ENCODE results near the gene TLN1.

The TLN1 gene

DNA sequence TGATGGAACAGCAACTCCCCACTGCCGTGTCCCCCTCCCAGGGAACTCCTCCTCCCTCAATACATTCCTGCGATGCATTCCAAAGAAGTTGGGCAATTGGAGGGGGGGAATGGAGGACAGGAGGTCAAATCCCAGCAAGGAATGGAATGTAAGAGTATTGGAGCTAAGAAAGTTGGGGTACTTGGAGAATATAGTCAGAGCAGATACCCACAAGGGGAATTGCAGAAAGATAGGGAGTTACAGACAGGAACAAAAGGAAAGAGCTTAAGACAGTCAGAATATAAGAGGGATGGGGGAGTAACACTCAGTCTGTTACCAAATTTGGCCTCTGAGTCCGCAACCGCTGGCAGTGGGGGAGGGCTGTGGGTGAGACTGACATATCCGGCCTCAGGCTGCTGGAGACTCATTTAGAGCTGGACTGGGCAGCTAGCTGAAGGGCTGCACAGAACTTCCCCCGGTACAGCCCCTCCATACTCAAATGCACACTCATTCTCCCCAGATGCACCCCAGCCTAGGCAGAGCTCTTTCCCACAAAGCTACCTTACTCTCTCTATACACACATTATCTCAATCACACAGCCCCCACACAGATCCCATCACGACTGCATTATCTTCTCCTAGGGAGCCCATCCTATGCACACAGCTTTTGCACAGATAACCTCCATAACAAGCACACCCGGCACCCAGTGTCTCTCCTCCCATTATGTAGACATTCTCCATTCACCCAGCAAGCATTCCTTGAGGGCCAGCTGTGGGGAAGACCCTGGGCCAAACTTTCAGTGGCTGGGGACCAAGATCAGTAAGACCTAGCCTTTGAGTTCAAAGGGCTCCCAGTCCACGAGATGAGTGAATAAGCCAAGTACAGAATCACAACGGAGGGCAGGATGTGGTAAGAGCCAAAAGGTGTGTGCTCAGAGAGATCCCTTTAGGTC is 3.7 kb downstream of the TLN1 start:
- Histone ChIP-seq H3K4me1 (ENCODE audit: control insufficient read depth, low read length) (peaks cover 51% of the 10 kb centered on the region), H3F3A (ENCODE audit: control insufficient read depth, insufficient read depth) (peaks cover 13% of the 10 kb centered on the region), H3K36me3 (ENCODE audit: control insufficient read depth, low read length) (peaks cover 50% of the 10 kb centered on the region), H3K4me3 (ENCODE audit: low read length) (peak overlapping the region; percentile 84), H3K79me2 (ENCODE audit: control insufficient read depth, low read length) (peaks cover 66% of the 10 kb centered on the region), H4K20me1 (ENCODE audit: control insufficient read depth, insufficient read depth, low read depth, low read length) (peaks cover 28% of the 10 kb centered on the region), H3K27ac (ENCODE audit: low read depth, low read length) (peak overlapping the region; percentile 72), H3K9me3 (ENCODE audit: control insufficient read depth, insufficient read depth, low read length) (no peaks in the 10 kb centered on the region), H3K4me2 (ENCODE audit: low read length) (peak overlapping the region; percentile 94), H3K9me2 (replicated peaks; ENCODE audit: control insufficient read depth, low read length) (no peaks in the 10 kb centered on the region), H3K27me3 (ENCODE audit: control insufficient read depth, low read length) (no peaks in the 10 kb centered on the region)
- TF ChIP-seq EZH2phosphoT487 (IDR thresholded peaks at IDR 0.05; ENCODE audit: borderline replicate concordance, low read length), result no peak
- TF ChIP-seq, protein P1, sequence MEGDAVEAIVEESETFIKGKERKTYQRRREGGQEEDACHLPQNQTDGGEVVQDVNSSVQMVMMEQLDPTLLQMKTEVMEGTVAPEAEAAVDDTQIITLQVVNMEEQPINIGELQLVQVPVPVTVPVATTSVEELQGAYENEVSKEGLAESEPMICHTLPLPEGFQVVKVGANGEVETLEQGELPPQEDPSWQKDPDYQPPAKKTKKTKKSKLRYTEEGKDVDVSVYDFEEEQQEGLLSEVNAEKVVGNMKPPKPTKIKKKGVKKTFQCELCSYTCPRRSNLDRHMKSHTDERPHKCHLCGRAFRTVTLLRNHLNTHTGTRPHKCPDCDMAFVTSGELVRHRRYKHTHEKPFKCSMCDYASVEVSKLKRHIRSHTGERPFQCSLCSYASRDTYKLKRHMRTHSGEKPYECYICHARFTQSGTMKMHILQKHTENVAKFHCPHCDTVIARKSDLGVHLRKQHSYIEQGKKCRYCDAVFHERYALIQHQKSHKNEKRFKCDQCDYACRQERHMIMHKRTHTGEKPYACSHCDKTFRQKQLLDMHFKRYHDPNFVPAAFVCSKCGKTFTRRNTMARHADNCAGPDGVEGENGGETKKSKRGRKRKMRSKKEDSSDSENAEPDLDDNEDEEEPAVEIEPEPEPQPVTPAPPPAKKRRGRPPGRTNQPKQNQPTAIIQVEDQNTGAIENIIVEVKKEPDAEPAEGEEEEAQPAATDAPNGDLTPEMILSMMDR (IDR thresholded peaks at IDR 0.05; ENCODE audit: low read depth, low read length, poor library complexity, severe bottlenecking), result no peak

DNA sequence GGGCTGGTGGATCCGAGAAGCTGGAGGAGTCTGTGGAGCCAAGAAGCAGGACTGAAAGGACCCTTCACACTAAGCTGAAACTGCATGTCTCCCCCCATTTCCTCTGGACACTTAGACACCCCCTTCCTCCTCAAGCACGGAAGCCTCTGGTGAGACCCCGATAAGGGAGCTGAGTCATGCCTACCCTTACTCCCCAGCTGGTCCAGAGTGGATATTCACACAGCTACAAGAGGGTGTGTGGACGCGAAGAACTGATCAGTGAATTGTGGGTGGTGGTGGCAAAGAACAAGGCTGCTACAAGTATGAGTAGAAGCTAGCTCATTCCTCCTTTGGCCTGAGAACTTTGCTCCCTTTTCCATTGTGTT is 4.3 kb downstream of the TLN1 start:
- Histone ChIP-seq H3K36me3 (ENCODE audit: control insufficient read depth, low read length) (peaks cover 55% of the 10 kb centered on the region), H3K4me2 (ENCODE audit: low read length) (peak overlapping the region; percentile 94), H3K9me3 (ENCODE audit: control insufficient read depth, insufficient read depth, low read length) (no peaks in the 10 kb centered on the region), H3K9me2 (replicated peaks; ENCODE audit: control insufficient read depth, low read length) (no peaks in the 10 kb centered on the region), H3K27me3 (ENCODE audit: control insufficient read depth, low read length) (no peaks in the 10 kb centered on the region), H3K79me2 (ENCODE audit: control insufficient read depth, low read length) (peaks cover 60% of the 10 kb centered on the region), H3K4me1 (ENCODE audit: control insufficient read depth, low read length) (peaks cover 47% of the 10 kb centered on the region), H4K20me1 (ENCODE audit: control insufficient read depth, insufficient read depth, low read depth, low read length) (peaks cover 28% of the 10 kb centered on the region), H3F3A (ENCODE audit: control insufficient read depth, insufficient read depth) (peaks cover 10% of the 10 kb centered on the region), H3K27ac (ENCODE audit: low read depth, low read length) (peak overlapping the region; percentile 72), H3K4me3 (ENCODE audit: low read length) (peak overlapping the region; percentile 84)
- TF ChIP-seq, protein P1 (IDR thresholded peaks at IDR 0.05; ENCODE audit: low read depth, low read length, poor library complexity, severe bottlenecking), result no peak
- no peak for TF ChIP-seq EZH2phosphoT487 (IDR thresholded peaks at IDR 0.05; ENCODE audit: borderline replicate concordance, low read length)

DNA sequence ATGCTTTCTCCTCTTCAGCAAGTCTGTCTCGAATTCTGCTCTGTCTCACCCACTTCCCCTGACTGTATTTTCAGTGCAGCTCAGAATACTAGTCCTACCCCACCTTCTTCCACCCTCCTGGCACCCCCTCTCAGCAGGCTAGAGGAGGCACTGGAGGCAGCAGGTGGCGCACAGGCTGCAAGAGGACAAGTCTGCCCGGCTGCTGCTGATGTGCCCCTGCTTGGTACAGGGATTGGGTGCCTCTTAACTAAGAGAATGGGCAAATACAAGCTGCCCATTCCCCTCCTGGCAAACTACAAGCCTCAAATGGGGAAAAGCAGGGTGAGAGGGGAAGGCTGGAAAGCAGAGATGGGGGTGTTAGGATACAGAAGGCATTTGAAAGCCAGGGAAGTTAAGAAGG is 5.1 kb downstream of the TLN1 start:
- Histone ChIP-seq H3K4me3 (ENCODE audit: low read length) (0 out of 2 replicates have a peak overlapping the region, but pooled peaks have one; percentile 84), H3K9me2 (replicated peaks; ENCODE audit: control insufficient read depth, low read length) (no peaks in the 10 kb centered on the region), H3K9me3 (ENCODE audit: control insufficient read depth, insufficient read depth, low read length) (no peaks in the 10 kb centered on the region), H3K4me2 (ENCODE audit: low read length) (peak overlapping the region; percentile 94), H3K27ac (ENCODE audit: low read depth, low read length) (no peak overlapping the region), H3K79me2 (ENCODE audit: control insufficient read depth, low read length) (peaks cover 59% of the 10 kb centered on the region), H3K36me3 (ENCODE audit: control insufficient read depth, low read length) (peaks cover 62% of the 10 kb centered on the region), H3K27me3 (ENCODE audit: control insufficient read depth, low read length) (no peaks in the 10 kb centered on the region), H3K4me1 (ENCODE audit: control insufficient read depth, low read length) (peaks cover 47% of the 10 kb centered on the region), H3F3A (ENCODE audit: control insufficient read depth, insufficient read depth) (peaks cover 10% of the 10 kb centered on the region), H4K20me1 (ENCODE audit: control insufficient read depth, insufficient read depth, low read depth, low read length) (peaks cover 28% of the 10 kb centered on the region)
- no peak for TF ChIP-seq EZH2phosphoT487 (IDR thresholded peaks at IDR 0.05; ENCODE audit: borderline replicate concordance, low read length)
- TF ChIP-seq, protein P1 (IDR thresholded peaks at IDR 0.05; ENCODE audit: low read depth, low read length, poor library complexity, severe bottlenecking), result peak; percentile 56

Data from DOHH2 (cell line).